T-helper 2 cell treated with Interferon-gamma antibody and Interleukin-4, amounts not matched to agents 5 μg/mL and 100 μg/mL, for 36 hours (primary cell): Measurements from ENCODE around the gene TUBA1C.
"Not testable (repeated sequence)": the region's sequence is repeated elsewhere in the genome, so short reads cannot be mapped to it uniquely, and the experiment has no call there.

Experiments used
- DNase-seq: peaks from one replicate; pipeline ENCODE4 v3.0.0; 2021; ENCODE audit warnings: low spot score
- H3K27ac Mint-ChIP-seq: one replicate; pipeline ENCODE4 v1.8.0; 2021; ENCODE audit warnings: mild to moderate bottlenecking, mixed read lengths
- H3K27me3 Mint-ChIP-seq: one replicate; pipeline ENCODE4 v1.8.0; 2021; ENCODE audit warnings: low read depth, mixed read lengths
- H3K36me3 Mint-ChIP-seq: one replicate; pipeline ENCODE4 v1.8.0; 2021; ENCODE audit warnings: low read depth, mixed read lengths
- H3K4me1 Mint-ChIP-seq: one replicate; pipeline ENCODE4 v1.8.0; 2021; ENCODE audit warnings: low read depth, mixed read lengths
- H3K4me3 Mint-ChIP-seq: one replicate; pipeline ENCODE4 v1.8.0; 2022; ENCODE audit warnings: mild to moderate bottlenecking, moderate library complexity, mixed read lengths
- H3K9me3 Mint-ChIP-seq: one replicate; pipeline ENCODE4 v1.8.0; 2021; ENCODE audit warnings: mixed read lengths

Gene TUBA1C

DNA sequence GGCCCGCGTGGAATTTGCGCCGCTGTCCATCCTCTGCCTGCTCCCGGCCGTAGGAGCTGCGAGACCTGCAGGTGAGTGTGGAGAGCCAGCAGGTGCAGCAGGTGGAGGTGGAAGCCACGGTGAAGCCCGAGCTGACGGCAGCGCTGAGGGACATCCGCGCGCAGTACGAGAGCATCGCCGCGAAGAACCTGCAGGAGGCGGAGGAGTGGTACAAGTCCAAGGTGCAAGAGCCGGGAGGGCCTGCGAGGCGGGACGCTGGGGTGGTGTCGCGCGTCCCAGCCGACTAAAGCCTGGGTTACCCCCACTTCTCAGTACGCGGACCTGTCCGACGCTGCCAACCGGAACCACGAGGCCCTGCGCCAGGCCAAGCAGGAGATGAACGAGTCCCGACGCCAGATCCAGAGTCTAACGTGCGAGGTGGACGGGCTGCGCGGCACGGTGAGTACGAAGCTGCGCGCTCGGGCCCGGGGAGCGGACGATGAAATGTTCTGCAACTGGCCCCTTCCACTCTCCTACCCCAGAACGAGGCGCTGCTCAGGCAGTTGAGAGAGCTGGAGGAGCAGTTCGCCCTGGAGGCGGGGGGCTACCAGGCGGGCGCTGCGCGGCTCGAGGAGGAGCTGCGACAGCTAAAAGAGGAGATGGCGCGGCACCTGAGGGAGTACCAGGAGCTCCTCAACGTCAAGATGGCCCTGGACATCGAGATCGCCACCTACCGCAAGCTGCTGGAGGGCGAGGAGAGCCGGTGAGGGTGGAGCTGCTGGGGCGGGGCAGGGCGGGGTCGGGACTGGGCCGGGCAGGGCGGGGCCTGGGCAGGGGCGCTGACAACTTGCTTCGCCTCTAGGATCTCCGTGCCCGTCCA lies 32.2 kb downstream of the TUBA1C start:
- H3K27me3 Mint-ChIP-seq, result peaks cover 42% of the 10 kb centered on the region
- H3K27ac Mint-ChIP-seq, result no peak overlapping the region
- H3K4me3 Mint-ChIP-seq, result peak overlapping the region; percentile 78
- H3K4me1 Mint-ChIP-seq, result peaks cover 29% of the 10 kb centered on the region
- H3K9me3 Mint-ChIP-seq, result no peaks in the 10 kb centered on the region
- DNase-seq, result peak; percentile 38
- no peaks in the 10 kb centered on the region for H3K36me3 Mint-ChIP-seq

DNA sequence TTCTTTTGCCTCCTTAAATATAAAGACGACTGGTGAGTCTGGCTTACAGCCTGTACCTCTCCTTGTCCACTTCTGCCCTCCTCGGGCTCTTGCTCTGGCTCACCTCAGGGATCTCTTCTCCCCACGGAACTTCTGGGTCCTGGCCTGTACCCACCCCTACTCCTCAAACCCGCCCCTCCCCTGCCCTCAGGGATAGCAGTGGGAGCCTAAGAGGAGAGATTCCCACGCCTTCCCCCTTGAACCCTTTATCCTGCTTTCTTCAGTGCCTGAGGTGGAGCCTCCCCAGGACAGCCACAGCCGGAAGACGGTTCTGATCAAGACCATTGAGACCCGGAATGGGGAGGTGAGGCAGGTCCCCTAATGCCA lies 32.8 kb downstream of the TUBA1C start:
- peaks cover 29% of the 10 kb centered on the region for H3K4me1 Mint-ChIP-seq
- H3K4me3 Mint-ChIP-seq, result peak overlapping the region; percentile 69
- DNase-seq, result no peak
- H3K27ac Mint-ChIP-seq, result no peak overlapping the region
- H3K36me3 Mint-ChIP-seq, result no peaks in the 10 kb centered on the region
- H3K9me3 Mint-ChIP-seq, result no peaks in the 10 kb centered on the region
- H3K27me3 Mint-ChIP-seq, result peaks cover 41% of the 10 kb centered on the region

DNA sequence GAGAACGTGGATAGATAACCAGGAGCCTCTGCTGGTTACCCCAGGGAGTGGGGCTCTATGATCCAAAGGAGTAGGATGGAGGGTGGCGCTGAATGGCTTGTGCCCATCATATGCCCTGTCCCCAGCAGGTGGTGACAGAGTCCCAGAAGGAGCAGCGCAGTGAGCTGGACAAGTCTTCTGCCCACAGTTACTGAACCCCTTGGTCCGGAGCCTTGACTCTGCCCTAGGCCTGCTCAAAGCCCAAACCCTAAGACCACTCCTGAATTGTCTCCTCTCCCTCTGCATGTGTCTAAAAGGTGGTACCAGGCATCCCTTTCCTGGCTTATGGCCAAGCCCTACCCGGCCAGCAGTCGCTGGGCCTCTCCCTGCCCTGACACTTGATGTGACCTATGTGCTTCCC lies 33.3 kb downstream of the TUBA1C start:
- DNase-seq, result no peak
- peak overlapping the region; percentile 69 for H3K4me3 Mint-ChIP-seq
- peaks cover 42% of the 10 kb centered on the region for H3K27me3 Mint-ChIP-seq
- no peaks in the 10 kb centered on the region for H3K9me3 Mint-ChIP-seq
- H3K36me3 Mint-ChIP-seq, result no peaks in the 10 kb centered on the region
- peaks cover 29% of the 10 kb centered on the region for H3K4me1 Mint-ChIP-seq
- no peak overlapping the region for H3K27ac Mint-ChIP-seq

DNA sequence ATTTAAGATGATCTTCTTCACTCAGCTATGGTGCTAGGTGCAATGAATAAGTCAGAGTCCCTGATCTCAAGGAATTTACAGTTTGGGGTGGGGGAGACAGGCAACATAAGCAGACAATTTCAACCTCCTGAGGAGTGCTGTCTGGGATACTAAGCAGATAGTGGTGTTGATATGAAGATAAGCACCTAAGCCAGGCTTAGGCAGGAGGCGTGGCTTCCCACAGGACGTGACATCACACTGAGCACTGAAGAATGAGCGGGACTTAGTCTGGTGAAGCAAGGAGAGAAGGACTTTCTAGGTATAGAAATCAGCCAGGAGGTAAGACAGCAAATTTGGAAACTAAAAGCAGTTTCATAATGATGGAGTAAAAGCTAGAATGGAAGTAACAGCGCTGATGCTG lies 36.9 kb downstream of the TUBA1C start:
- Mint-ChIP-seq H3K4me3 (peak overlapping the region; percentile 57), H3K27me3 (peaks cover 23% of the 10 kb centered on the region)

DNA sequence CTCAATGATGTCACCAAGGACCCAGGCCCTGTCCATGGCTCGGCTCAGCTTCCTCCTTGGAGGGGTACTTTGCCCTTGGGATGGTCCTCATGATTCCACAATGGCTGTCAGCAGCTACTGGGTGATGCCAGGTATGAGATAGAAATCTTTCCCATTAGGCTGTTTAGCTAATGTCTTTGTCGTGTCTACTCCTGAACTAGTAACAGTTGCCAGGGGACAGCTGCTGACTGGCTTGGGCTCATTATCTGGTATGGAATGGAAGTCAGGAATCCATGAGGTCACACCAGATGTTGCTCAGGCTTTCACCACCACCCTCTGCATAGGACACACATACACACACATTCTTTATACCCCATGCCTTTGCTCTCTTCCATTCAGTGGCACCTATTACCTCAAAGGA lies 39.3 kb downstream of the TUBA1C start:
- Mint-ChIP-seq H3K4me3 (no peak overlapping the region), H3K9me3 (no peaks in the 10 kb centered on the region), H3K27me3 (peaks cover 22% of the 10 kb centered on the region), H3K4me1 (peaks cover 15% of the 10 kb centered on the region), H3K36me3 (no peaks in the 10 kb centered on the region), H3K27ac (no peak overlapping the region)
- DNase-seq, result no peak

More for the DNA sequence above, 36.9 kb downstream of the TUBA1C start:
- Mint-ChIP-seq H3K36me3 (no peaks in the 10 kb centered on the region), H3K4me1 (peaks cover 23% of the 10 kb centered on the region), H3K9me3 (no peaks in the 10 kb centered on the region), H3K27ac (peak overlapping the region; percentile 55)
- peak; percentile 32 for DNase-seq

DNA sequence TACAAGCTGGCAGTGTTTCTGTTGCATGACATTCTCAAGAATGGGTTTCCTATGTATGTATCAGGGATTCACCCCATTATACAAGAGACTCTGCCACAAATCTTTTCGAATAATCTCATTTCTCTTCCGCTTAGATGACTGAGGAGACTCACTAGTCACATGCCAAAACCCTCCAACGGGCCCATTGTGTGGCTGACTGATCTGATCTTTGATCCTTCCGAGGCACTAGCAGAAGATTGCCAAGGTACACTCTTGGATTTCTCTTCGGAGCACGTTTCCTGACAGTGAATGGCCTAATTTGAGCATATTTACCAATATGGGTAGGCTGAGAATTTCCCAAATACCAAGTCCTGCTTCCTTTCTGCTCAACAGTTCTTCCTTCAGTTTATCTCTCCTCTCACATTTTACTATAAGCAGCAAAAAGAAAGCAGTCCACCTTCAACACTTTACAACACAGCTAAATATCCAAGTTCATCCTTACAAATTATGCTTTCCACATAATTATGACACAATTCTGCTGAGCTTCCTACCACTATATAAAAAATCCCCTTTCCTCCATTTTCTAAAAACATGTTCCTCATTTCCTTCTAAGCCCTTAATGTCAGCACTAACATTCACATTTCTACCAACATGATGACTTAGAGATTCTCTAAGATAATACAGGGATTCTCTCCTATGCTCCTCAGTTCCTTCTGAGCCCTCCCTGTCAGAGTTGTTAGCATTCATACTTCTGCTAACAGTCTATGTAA lies 41.1 kb downstream of the TUBA1C start:
- no peaks in the 10 kb centered on the region for H3K36me3 Mint-ChIP-seq
- H3K4me1 Mint-ChIP-seq, result peaks cover 14% of the 10 kb centered on the region
- DNase-seq, result no peak
- no peaks in the 10 kb centered on the region for H3K9me3 Mint-ChIP-seq
- no peak overlapping the region for H3K27ac Mint-ChIP-seq
- H3K4me3 Mint-ChIP-seq, result no peak overlapping the region
- peaks cover 34% of the 10 kb centered on the region for H3K27me3 Mint-ChIP-seq

DNA sequence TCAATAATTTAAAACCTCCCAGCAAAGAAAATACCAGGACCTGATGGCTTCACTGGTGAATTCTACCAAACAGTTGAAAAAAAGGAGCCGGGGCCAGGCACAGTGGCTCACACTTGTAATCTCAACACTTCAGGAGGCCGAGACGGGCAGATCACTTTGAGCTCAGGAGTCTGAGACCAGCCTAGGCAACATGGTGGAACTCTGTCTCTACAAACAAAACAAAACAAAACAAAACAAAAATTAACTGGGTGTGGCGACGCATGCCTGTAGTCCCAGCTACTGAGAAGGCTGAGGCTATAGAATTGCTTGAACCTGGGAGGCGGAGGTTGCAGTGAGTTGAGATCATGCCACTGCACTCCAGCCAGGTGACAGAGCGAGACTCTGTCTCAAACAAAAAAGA lies 44.5 kb downstream of the TUBA1C start:
- peaks cover 5% of the 10 kb centered on the region for H3K4me1 Mint-ChIP-seq
- H3K36me3 Mint-ChIP-seq, result no peaks in the 10 kb centered on the region
- H3K4me3 Mint-ChIP-seq, result no peak overlapping the region
- H3K27me3 Mint-ChIP-seq, result peaks cover 35% of the 10 kb centered on the region
- no peak overlapping the region for H3K27ac Mint-ChIP-seq
- DNase-seq, result no peak
- no peaks in the 10 kb centered on the region for H3K9me3 Mint-ChIP-seq

DNA sequence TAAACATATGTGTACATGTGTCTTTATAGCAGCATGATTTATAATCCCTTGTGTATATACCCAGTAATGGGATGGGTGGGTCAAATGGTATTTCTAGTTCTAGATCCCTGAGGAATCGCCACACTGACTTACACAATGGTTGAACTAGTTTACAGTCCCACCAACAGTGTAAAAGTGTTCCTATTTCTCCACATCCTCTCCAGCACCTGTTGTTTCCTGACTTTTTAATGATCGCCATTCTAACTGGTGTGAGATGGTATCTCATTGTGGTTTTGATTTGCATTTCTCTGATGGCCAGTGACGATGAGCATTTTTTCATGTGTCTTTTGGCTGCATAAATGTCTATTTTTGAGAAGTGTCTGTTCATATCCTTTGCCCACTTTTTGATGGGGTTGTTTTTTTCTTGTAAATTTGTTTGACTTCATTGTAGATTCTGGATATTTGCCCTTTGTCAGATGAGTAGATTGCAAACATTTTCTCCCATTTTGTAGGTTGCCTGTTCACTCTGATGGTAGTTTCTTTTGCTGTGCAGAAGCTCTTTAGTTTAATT lies 45.6 kb downstream of the TUBA1C start:
- not testable (repeated sequence) for H3K27ac Mint-ChIP-seq, H3K36me3 Mint-ChIP-seq, H3K4me3 Mint-ChIP-seq, H3K9me3 Mint-ChIP-seq, DNase-seq, H3K4me1 Mint-ChIP-seq
- H3K27me3 Mint-ChIP-seq, result peaks cover 33% of the 10 kb centered on the region

DNA sequence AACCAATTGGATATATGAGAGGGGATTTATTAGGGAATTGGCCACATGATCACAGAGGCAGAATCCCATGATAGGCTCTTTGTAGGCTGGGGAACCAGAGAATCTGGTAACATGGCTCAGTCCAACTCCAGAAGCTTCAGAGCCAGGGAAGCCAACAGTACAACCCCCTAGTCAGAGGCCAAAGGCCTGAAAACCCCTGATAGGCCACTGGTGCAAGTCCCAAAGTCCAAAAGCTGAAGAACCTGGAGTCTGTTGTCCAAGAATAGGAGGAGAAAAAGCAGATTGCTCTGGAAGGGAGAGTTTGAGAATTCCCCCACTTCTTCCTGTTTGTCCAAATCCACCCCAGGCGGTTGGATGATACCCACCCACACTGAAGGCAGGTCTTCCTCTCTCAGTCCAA lies 49.9 kb downstream of the TUBA1C start:
- no peak overlapping the region for H3K27ac Mint-ChIP-seq
- H3K4me1 Mint-ChIP-seq, result no peaks in the 10 kb centered on the region
- no peak overlapping the region for H3K4me3 Mint-ChIP-seq
- no peaks in the 10 kb centered on the region for H3K9me3 Mint-ChIP-seq
- H3K36me3 Mint-ChIP-seq, result no peaks in the 10 kb centered on the region
- DNase-seq, result no peak
- peaks cover 11% of the 10 kb centered on the region for H3K27me3 Mint-ChIP-seq

DNA sequence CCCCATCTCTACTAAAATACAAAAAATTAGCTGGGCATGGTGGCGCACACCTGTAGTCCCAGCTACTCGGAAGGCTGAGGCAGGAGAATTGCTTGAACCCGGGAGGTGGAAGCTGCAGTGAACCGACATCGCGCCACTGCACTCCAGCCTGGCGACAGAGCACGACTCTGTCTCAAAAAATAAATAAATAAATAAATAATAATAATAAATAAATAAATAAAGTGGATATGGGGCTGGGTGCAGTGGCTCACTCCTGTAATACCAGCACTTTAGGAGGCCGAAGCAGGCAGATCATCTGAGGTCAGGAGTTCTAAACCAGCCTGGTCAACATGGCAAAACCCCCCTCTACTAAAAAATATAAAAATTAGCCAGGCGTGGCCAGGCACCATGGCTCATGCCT lies 52.2 kb downstream of the TUBA1C start:
- not testable (repeated sequence) for H3K27me3 Mint-ChIP-seq, H3K27ac Mint-ChIP-seq, H3K36me3 Mint-ChIP-seq, H3K9me3 Mint-ChIP-seq, DNase-seq, H3K4me1 Mint-ChIP-seq, H3K4me3 Mint-ChIP-seq

DNA sequence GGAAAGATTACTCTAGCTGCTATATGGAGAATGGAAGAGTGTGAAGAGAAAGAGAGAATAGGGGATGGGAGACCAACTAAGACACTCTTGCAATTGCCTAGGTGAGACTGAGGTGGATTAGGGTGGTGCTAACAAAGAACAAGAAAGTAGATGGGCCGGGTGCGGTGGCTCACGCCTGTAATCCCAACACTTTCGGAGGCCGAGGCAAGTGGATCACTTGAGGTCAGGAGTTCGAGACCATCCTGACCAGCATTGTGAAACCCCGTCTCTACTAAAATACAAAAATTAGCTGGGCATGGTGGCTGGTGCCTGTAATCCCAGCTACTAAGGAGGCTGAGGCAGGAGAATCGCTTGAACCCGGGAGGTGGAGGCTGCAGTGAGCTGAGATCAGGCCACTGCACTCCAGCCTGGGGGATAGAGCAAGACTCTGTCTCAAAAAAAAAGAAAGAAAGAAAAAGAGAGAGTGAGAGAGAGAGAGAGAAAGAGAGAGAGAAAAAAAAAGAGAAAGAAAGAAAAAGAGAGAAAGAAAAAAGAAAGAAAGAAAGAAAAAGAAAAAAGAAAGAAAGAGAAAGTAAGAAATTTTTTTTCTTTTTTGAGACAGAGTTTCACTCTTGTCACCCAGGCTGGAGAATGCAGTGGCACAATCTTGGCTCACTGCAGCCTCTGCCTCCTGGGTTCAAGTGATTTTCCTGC lies 55.7 kb downstream of the TUBA1C start:
- Mint-ChIP-seq H3K27ac (peak overlapping the region; percentile 41), H3K4me3 (peak overlapping the region; percentile 24), H3K4me1 (peaks cover 15% of the 10 kb centered on the region), H3K36me3 (peaks cover 14% of the 10 kb centered on the region)
- H3K9me3 Mint-ChIP-seq, H3K27me3 Mint-ChIP-seq, DNase-seq: not testable (repeated sequence)

DNA sequence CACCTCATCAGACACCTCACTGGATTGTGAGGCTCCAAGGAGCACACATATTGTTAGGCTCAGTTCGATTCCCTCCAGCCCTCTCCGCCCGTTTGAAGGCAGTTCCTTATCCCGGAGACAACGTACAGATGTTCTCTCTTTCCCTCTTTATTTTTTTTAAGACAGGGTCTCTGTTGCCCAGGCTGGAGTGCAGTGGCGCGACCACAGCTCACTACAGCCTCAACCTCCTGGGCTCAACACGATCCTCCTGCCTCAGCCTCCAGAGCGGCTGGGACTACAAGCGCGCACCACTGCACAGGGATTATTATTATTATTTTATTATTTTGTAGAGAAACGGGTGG lies 57.5 kb downstream of the TUBA1C start:
- H3K4me3 Mint-ChIP-seq, result peak overlapping the region; percentile 99
- no peak for DNase-seq
- peak overlapping the region; percentile 95 for H3K27ac Mint-ChIP-seq
- H3K9me3 Mint-ChIP-seq, result no peaks in the 10 kb centered on the region
- peaks cover 26% of the 10 kb centered on the region for H3K36me3 Mint-ChIP-seq
- peaks cover 21% of the 10 kb centered on the region for H3K4me1 Mint-ChIP-seq
- no peaks in the 10 kb centered on the region for H3K27me3 Mint-ChIP-seq

DNA sequence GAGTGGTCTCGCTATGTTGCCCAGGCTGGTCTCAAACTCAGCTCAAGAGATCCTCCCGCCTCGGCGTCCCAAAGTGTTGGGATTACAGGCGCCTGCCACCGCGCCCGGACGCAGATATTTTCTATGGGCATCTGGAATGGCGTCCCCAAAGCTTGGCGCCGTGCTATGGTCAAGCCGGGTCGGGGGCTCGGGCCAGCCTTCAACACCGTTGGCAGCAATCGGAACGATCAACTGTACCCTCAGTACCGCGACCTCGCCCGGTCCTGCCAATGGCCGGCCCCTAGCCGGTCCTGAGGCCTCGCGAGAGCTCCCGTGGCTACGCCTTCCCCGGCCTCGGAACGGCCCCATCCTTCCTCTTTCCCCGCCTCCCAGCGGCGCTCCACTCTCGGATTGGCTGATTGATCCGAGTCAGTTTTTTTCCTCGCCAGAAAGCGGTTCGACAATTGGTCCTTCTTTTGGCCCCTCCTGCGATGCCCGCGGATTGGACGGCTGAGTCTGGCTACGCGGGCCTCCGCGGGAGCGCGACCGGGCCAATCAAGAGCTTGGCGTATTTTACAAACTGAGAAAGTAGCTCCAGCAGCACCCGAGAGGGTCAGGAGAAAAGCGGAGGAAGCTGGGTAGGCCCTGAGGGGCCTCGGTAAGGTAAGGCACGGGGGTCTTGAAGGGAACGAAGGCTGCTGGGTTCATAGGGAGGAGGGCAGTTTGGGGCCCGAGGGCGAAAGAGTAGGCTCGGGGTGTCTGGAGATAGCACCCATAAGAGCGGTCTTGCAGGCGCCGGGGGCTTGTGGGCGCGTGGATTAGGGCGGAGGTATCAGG lies 58.0 kb downstream of the TUBA1C start, which contains the start of gene TROAP:
Gene TROAP (plus strand): TSS at position 548 of the 816 bp plus-strand sequence. CDS start 354 bp downstream, outside the sequence.
- H3K27ac Mint-ChIP-seq, result peak within 1 kb of the TSS; percentile 95
- peaks cover 21% of the 10 kb centered on the region for H3K4me1 Mint-ChIP-seq
- peak within 1 kb of the TSS; percentile 99 for H3K4me3 Mint-ChIP-seq
- DNase-seq, result peak; percentile 97
- no peaks in the 10 kb centered on the region for H3K27me3 Mint-ChIP-seq
- peaks cover 31% of the 10 kb centered on the region for H3K36me3 Mint-ChIP-seq
- H3K9me3 Mint-ChIP-seq, result no peaks in the 10 kb centered on the region
